Keratinocyte (primary cell): Measurements from ENCODE around the gene B3GALT6.

Experiments used
- CTCF ChIP-seq, 3 experiments: IDR thresholded peaks in 1 of 3; conservative IDR thresholded peaks in 1 of 3; optimal IDR thresholded peaks in 1 of 3; 2 replicates in 2 of 3; 3 replicates in 1 of 3; pipeline versions ENCODE3 to v1.5.1; 2011; ENCODE audit warnings: low read length in 3 of 3, mild to moderate bottlenecking in 3 of 3, moderate library complexity in 2 of 3, control low read depth in 1 of 3, inconsistent platforms in 1 of 3; ENCODE audit not compliant: insufficient read depth in 2 of 3; ENCODE audit errors: extremely low read depth in 1 of 3
- EZH2 ChIP-seq: IDR thresholded peaks from one replicate; pipeline ENCODE4 v1.6.1; 2012; ENCODE audit warnings: inconsistent platforms, mild to moderate bottlenecking, low read length, moderate library complexity

GRCh38 chr1:1278620-1279019, 46.6 kb downstream of the B3GALT6 start:
- no peak for TF ChIP-seq CTCF (optimal IDR thresholded peaks at IDR 0.05 in 1 of 3, IDR thresholded peaks at IDR 0.05 in 1 of 3, conservative IDR thresholded peaks at IDR 0.05 in 1 of 3; ENCODE audit: extremely low read depth in 1 of 3, insufficient read depth in 2 of 3, low read length in 3 of 3)
- no peak for TF ChIP-seq EZH2
